HEK293T (cell line): ENCODE measurements around the gene SLC6A2.

Experiments
- ARNT ChIP-seq: fragments of 450-650 bp; IDR thresholded peaks from 2 replicates; pipeline ENCODE4 v1.6.1; 2017; ENCODE audit warnings: mild to moderate bottlenecking
- BHLHE40 ChIP-seq: fragments of 450-650 bp; IDR thresholded peaks from 2 replicates; pipeline ENCODE4 v1.6.1; 2016; ENCODE audit warnings: mild to moderate bottlenecking, moderate library complexity, borderline replicate concordance
- FOXM1 ChIP-seq: fragments of 450-650 bp; IDR thresholded peaks from 2 replicates; pipeline ENCODE4 v1.6.1; 2017; ENCODE audit warnings: mild to moderate bottlenecking, borderline replicate concordance
- HDGF ChIP-seq: fragments of 450-650 bp; IDR thresholded peaks from 2 replicates; pipeline ENCODE4 v1.6.1; 2017; ENCODE audit warnings: antibody characterized with exemption, borderline replicate concordance
- NFRKB ChIP-seq: fragments of 450-650 bp; IDR thresholded peaks from 2 replicates; pipeline ENCODE4 v1.6.1; 2016; ENCODE audit warnings: mild to moderate bottlenecking, moderate library complexity
- SUZ12 ChIP-seq: fragments of 450-650 bp; IDR thresholded peaks from 2 replicates; pipeline ENCODE4 v1.6.1; 2016; ENCODE audit warnings: mild to moderate bottlenecking
- TARDBP ChIP-seq: fragments of 450-650 bp; IDR thresholded peaks from 2 replicates; pipeline ENCODE4 v1.6.1; 2016
- TF ChIP-seq, protein P1 (sequence below): fragments of 450-650 bp; IDR thresholded peaks from 2 replicates; pipeline ENCODE4 v1.6.1; 2016

DNA sequence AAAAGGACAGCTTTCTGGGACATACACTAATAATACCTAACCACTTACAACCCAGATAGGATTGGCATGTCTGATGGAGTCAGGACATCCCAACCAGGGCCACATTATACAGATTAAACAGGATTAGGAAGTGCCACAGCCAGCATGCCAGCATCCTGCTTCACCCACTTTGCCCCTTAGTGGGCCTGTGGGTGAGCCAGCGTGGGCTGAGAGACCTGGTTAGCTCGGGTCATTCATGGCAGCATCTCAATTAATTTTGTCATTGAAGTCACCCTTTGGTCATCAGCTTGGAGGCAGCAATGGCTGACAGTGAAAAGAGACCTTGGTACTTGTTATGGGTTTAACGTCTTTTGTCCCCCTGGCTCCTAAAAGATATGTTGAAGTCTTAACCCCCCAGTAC lies 29.9 kb upstream of the SLC6A2 start:
- TF ChIP-seq FOXM1 (no peak), SUZ12 (no peak), BHLHE40 (no peak), ARNT (no peak), TARDBP (no peak), NFRKB (no peak), HDGF (no peak)
- TF ChIP-seq, protein P1, sequence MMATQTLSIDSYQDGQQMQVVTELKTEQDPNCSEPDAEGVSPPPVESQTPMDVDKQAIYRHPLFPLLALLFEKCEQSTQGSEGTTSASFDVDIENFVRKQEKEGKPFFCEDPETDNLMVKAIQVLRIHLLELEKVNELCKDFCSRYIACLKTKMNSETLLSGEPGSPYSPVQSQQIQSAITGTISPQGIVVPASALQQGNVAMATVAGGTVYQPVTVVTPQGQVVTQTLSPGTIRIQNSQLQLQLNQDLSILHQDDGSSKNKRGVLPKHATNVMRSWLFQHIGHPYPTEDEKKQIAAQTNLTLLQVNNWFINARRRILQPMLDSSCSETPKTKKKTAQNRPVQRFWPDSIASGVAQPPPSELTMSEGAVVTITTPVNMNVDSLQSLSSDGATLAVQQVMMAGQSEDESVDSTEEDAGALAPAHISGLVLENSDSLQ = no peak
